Stimulated activated memory B cell treated with anti-CD40 and anti-IgM and Interleukin-4, amounts not matched to agents 10 μg/mL and 1 μg/mL and 100 μg/mL, for 72 hours (primary cell): ENCODE results near the gene COQ8B.

Experiments
- ATAC-seq: fragments of 150-1000 bp; cut with Tn5 transposase; 2 replicates; pipeline ENCODE4 v1.10.0; 2021
- H3K27ac Mint-ChIP-seq: one replicate; pipeline ENCODE4 v1.8.0; 2022; ENCODE audit warnings: mild to moderate bottlenecking, mixed read lengths
- H3K27me3 Mint-ChIP-seq: one replicate; pipeline ENCODE4 v1.8.0; 2022; ENCODE audit warnings: mixed read lengths
- H3K36me3 Mint-ChIP-seq: one replicate; pipeline ENCODE4 v1.8.0; 2022; ENCODE audit warnings: mixed read lengths
- H3K4me1 Mint-ChIP-seq: one replicate; pipeline ENCODE4 v1.8.0; 2022; ENCODE audit warnings: mixed read lengths
- H3K4me3 Mint-ChIP-seq: one replicate; pipeline ENCODE4 v1.8.0; 2022; ENCODE audit warnings: mild to moderate bottlenecking, moderate library complexity, mixed read lengths
- H3K9me3 Mint-ChIP-seq: one replicate; pipeline ENCODE4 v1.8.0; 2022; ENCODE audit warnings: mixed read lengths

Gene COQ8B

DNA sequence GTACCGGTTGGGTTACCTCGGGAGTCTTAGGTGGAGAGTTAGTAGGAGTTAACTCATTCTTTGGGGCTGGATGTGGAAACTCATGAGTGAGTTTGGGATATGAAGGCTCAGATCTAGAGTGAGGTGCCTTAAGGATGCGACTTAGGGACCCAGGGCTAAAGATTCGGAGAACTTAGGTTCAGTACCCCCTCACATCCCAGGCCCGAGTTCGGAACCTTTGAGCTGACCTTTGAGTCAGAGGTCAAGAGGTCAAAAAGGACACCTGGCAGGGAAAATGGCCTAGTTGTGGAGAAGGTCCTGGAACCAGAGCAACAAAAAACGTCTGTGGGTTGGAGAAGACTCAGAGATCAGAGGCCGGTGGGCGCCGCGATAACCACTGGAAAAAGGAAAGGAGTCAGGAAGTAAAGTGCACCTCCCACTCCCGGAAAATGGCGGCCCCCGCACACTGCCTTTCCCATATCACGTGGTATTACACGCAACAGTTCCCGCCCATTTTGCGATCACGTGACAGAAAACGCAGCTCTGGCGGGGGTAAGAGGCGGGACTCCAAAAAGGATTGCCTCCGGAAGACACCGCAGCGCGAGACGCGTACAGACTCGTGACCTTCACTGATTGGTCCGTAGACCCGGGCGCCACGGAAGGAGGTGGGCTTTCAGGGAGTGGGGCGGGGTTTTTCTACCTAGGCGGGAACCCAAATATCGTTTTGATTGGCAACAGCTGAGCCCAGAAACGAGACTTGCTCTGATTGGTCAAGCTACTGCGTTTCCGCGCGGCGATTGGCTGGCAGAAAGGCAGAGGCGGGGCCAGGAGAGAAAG is 33.6 kb upstream of the COQ8B start, which contains the start of gene ACTMAP:
TSS of gene ACTMAP (minus strand) at position 420 of the 816 bp plus-strand sequence. CDS start 674 bp downstream, outside the sequence.
- peaks cover 50% of the 10 kb centered on the region for H3K4me1 Mint-ChIP-seq
- peak within 1 kb of the TSS; percentile 92 for H3K4me3 Mint-ChIP-seq
- peak; percentile 96 for ATAC-seq
- no peaks in the 10 kb centered on the region for H3K9me3 Mint-ChIP-seq
- H3K36me3 Mint-ChIP-seq, result peaks cover 33% of the 10 kb centered on the region
- H3K27ac Mint-ChIP-seq, result peak within 1 kb of the TSS; percentile 96
- no peaks in the 10 kb centered on the region for H3K27me3 Mint-ChIP-seq

DNA sequence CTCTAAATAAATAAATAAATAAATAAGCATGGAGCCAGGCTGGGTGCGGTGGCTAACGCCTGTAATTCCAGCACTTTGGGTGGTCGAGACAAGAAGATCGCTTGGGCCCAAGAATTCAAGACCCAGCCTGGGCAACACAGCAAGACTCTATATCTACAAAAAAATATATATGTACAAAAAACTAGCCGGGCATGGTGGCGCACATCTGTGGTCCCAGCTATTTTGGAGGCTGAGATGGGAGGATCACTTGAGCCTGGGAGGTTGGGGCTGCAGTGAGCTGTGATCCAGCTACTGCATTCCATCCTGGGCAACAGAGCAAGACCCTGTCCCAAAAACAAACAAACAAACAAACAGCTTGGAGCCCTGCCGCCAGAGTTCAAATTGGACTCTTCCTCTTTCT is 30.9 kb upstream of the COQ8B start:
- Mint-ChIP-seq H3K4me3 (no peak overlapping the region), H3K27ac (no peak overlapping the region), H3K36me3 (peaks cover 15% of the 10 kb centered on the region)

DNA sequence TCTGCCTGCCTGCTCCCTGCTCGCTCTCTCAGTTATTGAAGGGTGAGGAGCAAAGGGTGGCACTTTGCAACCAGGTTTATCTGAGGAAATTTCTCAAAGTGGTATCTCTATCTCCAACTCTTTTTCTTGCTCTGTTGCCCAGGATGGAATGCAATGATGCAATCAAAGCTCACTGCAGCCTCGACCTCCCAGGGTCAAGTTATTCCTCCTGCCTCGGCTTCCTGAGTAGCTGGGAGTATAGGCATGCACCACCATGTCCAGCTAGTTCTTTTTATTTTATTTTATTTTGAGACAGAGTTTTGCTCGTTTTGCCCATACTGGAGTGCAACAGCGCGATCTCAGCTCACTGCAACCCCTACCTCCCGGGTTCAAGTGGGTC is 28.7 kb upstream of the COQ8B start:
- ATAC-seq, result no peak
- H3K27me3 Mint-ChIP-seq, result no peaks in the 10 kb centered on the region
- no peaks in the 10 kb centered on the region for H3K9me3 Mint-ChIP-seq
- peaks cover 4% of the 10 kb centered on the region for H3K36me3 Mint-ChIP-seq
- peaks cover 24% of the 10 kb centered on the region for H3K4me1 Mint-ChIP-seq
- no peak overlapping the region for H3K27ac Mint-ChIP-seq
- H3K4me3 Mint-ChIP-seq, result no peak overlapping the region

More for the DNA sequence above, 30.9 kb upstream of the COQ8B start:
- peaks cover 29% of the 10 kb centered on the region for H3K4me1 Mint-ChIP-seq
- ATAC-seq, result no peak
- H3K27me3 Mint-ChIP-seq, result no peaks in the 10 kb centered on the region
- H3K9me3 Mint-ChIP-seq, result no peaks in the 10 kb centered on the region

DNA sequence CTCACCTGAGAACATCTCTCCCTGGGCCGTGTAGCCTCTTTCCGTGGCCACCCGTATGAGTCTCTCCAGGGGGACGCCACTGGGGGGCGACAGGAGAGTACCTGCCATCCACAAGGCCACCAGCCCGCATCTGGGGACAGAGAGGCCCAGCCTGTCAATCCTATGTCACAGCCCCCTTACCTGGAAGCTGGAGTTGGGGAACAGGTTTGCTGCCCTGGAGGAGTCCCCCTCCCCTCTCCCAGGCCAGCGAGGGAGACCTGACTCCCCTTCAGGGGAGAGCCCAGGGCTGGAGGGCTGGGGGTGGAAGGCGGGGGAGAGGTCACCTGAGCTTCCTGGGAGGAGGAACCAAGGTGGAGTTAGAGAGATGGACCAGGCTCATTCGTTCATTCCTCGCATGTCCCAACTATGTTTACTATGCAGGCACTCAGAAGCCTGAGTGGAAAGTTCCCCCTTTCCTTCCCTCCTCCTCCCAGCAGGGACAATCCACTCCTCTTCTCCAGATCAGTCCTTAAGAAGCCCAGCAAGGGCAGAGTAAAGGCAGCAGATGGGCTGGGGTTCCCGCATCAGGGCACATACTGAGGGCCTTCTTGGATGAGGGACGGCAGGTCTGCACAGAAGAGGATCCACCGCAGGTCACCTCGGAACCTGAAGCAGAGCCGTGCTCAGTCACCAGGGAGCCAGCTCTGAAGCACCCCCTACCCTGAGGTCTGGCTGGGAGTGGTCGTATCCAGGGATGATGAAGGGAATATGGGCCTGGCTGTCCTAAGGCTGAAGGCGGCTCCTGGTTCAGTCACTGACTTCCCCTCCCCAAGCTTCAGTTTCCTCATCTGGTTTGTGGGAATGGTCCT is 28.1 kb upstream of the COQ8B start:
- Mint-ChIP-seq H3K4me1 (peaks cover 20% of the 10 kb centered on the region), H3K27ac (no peak overlapping the region), H3K36me3 (peaks cover 4% of the 10 kb centered on the region), H3K27me3 (no peaks in the 10 kb centered on the region), H3K4me3 (no peak overlapping the region), H3K9me3 (no peaks in the 10 kb centered on the region)
- peak; percentile 47 for ATAC-seq

DNA sequence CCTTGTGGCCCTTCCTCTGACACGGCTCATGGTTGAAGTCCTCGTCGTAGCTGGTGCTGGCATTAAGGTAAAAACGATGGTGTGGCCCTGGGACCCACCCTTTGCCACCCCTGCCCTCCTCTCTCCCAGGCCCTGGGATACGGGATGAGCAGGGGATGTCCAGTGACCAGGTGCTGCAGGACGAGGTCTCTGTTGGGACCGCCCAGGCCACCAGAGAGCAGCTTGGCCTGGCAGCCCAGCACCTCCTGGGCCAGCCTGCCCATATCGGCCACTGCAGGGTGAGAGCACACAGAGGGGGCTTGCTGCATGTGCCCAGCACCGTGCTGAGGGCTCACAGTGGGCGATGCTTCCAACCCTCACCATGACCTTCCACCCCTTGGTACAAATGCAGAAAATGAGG is 27.2 kb upstream of the COQ8B start:
- no peak overlapping the region for H3K4me3 Mint-ChIP-seq
- H3K9me3 Mint-ChIP-seq, result no peaks in the 10 kb centered on the region
- H3K36me3 Mint-ChIP-seq, result peaks cover 12% of the 10 kb centered on the region
- no peak overlapping the region for H3K27ac Mint-ChIP-seq
- H3K27me3 Mint-ChIP-seq, result no peaks in the 10 kb centered on the region
- H3K4me1 Mint-ChIP-seq, result peaks cover 11% of the 10 kb centered on the region
- ATAC-seq, result no peak

DNA sequence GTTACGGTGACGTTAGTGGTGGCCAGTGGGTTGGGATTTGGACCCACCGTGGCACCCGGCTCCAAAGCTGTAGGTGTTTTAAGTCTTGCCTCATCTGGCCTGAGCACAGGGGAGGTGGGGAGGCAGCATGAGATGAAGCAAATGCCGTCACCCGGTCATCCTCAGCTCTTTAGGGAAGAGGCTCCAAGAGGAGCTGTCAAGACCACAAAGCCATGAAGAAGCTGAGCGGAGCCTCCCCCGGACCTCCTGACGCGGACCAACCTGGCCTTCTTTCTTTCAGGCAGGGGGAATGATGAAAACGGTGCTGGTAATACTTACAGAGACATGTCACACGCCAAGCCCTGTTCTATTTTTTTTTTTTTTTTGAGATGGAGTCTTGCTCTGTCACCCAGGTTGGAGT is 26.2 kb upstream of the COQ8B start:
- H3K27ac Mint-ChIP-seq, result no peak overlapping the region
- no peaks in the 10 kb centered on the region for H3K9me3 Mint-ChIP-seq
- no peak overlapping the region for H3K4me3 Mint-ChIP-seq
- H3K4me1 Mint-ChIP-seq, result peaks cover 1% of the 10 kb centered on the region
- peaks cover 11% of the 10 kb centered on the region for H3K36me3 Mint-ChIP-seq
- ATAC-seq, result no peak
- no peaks in the 10 kb centered on the region for H3K27me3 Mint-ChIP-seq

DNA sequence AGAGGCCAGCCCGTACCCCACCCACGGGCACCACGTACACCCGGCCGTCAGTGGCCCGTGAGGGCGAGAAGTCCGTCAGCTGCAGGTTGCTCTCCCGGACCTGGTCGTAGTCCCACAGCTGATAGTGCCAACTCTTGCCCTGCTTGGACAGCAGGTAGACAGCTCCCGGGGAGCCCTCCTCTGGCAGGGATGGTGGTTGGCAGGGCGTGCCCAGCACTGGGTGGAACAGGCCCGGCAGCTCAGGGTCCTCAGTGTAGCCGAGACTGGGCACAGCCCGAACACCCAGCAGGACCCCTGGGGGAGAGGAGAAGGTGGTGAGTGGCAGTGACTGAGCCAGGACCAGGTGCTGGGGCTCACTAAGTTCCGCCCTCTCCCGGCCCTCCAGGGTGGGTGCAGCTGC is 25.8 kb upstream of the COQ8B start:
- ATAC-seq, result peak; percentile 18
- no peaks in the 10 kb centered on the region for H3K9me3 Mint-ChIP-seq
- no peaks in the 10 kb centered on the region for H3K4me1 Mint-ChIP-seq
- H3K36me3 Mint-ChIP-seq, result peaks cover 15% of the 10 kb centered on the region
- H3K4me3 Mint-ChIP-seq, result no peak overlapping the region
- H3K27me3 Mint-ChIP-seq, result no peaks in the 10 kb centered on the region
- no peak overlapping the region for H3K27ac Mint-ChIP-seq

DNA sequence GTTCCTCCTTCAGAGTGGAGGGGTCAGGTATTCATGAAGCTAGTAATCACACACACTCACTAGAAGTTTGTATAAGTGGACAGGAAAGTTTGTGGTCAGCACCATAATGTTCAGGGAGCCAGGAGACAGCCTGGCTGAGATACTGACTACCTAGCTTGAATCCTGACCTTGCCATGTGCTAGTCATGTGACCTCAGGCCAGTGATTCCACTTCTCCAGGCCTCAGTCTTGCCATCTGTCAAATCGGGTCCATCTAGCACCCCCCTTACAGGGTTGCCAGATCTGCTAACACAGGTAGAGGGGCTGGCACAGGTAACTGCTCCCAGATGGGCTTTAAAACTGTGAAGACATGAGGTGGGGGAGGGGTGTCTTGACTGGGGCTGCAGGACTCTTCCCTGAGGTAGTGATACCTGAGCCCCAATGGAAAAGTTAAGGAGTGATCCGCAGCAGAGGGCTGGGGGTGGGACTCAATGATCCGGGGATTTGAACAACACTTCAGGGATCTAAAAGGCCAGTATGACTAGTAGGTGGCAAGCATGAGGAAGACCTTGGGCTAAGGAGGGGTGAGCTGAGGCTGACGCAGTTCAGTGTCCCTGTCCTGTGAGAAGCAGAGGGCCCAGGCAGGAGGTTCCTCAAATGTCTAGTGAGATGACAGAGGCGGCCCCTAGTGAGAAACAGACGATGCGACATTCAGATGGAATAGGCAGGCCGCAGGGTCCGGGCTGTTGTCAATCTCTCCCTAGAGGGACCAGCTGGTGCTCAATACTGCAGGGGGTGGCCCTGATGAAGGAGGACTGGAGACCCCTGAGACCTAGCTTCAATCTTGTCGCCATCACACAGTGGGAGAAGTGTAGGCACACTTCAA is 25.1 kb upstream of the COQ8B start:
- peaks cover 18% of the 10 kb centered on the region for H3K36me3 Mint-ChIP-seq
- H3K4me3 Mint-ChIP-seq, result no peak overlapping the region
- no peaks in the 10 kb centered on the region for H3K27me3 Mint-ChIP-seq
- ATAC-seq, result no peak
- no peak overlapping the region for H3K27ac Mint-ChIP-seq
- H3K4me1 Mint-ChIP-seq, result no peaks in the 10 kb centered on the region
- no peaks in the 10 kb centered on the region for H3K9me3 Mint-ChIP-seq

DNA sequence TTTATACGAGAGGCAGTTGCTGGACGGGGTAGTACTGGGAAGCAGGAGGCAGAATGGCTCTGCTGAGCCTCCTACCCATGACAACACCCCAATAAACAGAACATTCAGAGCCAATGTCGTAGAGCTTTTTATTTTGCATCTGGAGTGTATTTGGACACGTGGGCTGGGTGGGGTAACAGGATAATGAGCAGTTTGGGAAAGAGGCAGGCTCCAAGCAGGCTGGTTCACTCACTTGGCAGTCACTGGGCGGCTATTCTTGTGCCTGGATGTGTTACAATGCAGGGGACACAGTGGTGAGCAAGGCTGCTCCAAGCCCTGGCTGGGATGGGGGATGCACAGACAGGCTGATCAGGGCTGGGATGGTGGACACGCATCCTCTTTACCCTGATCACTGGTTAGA is 24.1 kb upstream of the COQ8B start:
- Mint-ChIP-seq H3K4me3 (no peak overlapping the region), H3K9me3 (no peaks in the 10 kb centered on the region), H3K36me3 (peaks cover 25% of the 10 kb centered on the region), H3K27me3 (no peaks in the 10 kb centered on the region), H3K27ac (no peak overlapping the region), H3K4me1 (no peaks in the 10 kb centered on the region)
- no peak for ATAC-seq

DNA sequence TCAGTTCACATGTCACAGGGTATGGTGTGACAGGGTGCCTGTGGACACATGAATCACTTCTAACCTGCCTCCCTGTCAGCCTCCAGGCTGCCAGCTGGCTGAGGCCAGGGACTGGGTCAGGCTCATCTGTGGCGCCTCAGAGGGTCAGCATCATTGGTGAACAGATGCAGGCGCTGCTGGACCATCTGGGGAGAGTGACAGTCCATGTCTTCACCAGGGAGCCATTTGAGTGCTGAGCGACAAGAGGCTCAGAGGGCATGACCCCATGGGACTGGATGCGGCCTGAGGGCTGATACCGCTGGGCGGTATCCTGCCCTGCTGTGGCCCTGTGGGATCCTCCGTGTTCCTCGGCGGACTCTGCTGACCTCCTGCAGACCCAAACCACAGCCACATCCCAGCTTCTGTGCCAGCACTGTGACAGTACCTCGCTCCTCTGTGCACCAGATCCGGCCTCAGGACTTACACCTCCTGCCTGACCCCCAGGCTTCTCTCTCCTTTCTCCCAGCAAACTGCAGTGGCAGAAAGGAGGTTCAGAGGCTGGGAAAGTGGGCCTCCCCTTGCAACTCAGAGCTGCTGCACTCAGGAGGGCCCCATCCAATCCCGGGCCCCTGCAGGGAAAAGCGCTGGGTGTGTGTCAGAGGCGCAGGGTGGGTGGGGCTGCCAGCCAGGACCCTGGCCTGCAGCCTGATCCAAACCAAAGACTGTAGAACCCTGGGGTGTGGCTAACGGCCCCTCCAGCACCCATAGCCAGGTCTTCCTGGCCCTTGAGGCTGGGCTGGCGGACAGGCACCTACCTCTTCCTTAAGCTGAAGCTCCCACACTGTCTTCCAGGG is 23.4 kb upstream of the COQ8B start:
- Mint-ChIP-seq H3K9me3 (no peaks in the 10 kb centered on the region), H3K4me1 (no peaks in the 10 kb centered on the region), H3K36me3 (peaks cover 32% of the 10 kb centered on the region), H3K27me3 (no peaks in the 10 kb centered on the region), H3K27ac (no peak overlapping the region), H3K4me3 (no peak overlapping the region)
- ATAC-seq, result no peak

DNA sequence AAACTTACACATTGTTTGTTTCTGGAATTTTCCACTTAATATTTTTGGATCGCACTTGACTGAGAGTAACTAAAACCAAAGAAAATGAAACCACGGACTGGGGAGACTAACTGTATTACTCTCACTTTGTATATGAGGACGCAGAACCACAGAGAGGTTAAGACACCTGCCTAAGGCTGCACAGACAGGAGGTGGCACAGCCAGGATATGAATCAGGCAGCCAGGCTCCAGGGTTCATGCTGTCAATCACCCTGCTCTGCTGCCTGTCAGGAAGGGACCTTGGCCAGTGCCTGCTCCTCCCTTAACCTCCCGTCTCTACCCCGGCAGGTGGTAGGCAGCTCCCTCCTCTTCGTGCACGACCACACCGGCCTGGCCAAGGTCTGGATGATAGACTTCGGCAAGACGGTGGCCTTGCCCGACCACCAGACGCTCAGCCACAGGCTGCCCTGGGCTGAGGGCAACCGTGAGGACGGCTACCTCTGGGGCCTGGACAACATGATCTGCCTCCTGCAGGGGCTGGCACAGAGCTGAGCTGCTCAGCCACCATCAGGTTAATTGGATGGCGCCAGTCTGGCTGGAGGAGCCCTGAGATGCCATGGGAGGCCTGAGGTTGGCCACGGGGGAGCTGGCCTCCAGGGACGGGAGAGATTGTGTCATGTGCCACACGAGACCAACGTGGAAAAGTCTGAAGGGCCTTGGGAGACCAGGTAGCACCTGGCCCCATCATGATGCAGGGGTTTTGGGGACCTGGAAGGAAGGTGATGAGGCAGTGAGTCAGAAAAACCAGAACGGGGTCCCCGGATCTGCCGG is 22.5 kb upstream of the COQ8B start:
- no peaks in the 10 kb centered on the region for H3K4me1 Mint-ChIP-seq
- peaks cover 39% of the 10 kb centered on the region for H3K36me3 Mint-ChIP-seq
- no peaks in the 10 kb centered on the region for H3K27me3 Mint-ChIP-seq
- H3K27ac Mint-ChIP-seq, result no peak overlapping the region
- H3K9me3 Mint-ChIP-seq, result no peaks in the 10 kb centered on the region
- no peak overlapping the region for H3K4me3 Mint-ChIP-seq
- no peak for ATAC-seq

DNA sequence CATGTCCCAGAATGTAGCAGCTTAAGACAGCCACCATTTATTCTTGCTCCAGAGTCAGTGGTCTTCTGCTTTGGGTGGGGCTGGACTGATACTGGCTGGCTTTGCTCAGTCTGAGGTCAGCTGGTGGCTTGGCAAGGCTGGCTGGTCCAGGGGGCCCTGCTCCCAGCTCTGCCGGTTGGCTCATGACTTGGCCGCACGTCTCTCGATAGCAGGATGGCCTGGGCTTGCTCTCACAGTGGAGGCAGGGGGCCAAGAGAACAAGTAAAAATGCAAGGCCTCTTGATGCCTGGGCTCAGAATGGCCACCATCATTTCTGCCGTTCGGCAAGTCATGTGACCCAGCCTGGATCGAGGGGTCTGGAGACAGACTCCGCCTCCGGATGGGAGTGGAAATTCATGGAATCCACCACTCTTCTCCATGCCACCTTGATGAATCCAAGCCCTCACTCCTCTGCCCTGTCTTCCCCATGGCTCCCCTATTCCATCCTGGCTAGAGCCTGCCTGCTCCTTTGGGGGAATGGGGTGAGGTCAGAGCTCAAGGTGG is 20.5 kb upstream of the COQ8B start:
- Mint-ChIP-seq H3K36me3 (peaks cover 57% of the 10 kb centered on the region), H3K4me3 (no peak overlapping the region), H3K27me3 (no peaks in the 10 kb centered on the region), H3K9me3 (no peaks in the 10 kb centered on the region), H3K27ac (no peak overlapping the region), H3K4me1 (no peaks in the 10 kb centered on the region)
- no peak for ATAC-seq

DNA sequence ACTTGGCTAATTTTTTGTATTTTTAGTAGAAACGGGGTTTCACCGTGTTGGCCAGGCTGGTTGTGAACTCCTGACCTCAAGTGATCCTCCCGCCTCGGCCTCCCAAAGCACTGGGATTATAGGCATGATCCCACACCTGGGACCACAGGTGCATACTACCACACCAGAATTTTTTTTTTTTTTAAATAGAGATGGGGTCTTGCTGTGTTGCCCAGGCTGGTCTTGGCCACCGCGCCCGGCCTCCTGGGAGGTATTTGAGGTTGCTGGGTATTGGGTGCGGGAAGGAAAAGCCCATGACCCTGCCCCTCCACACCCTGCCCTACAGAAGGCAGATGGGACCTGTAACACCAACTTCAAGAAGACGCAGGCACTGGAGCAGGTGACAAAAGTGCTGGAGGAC is 20.0 kb upstream of the COQ8B start:
- H3K36me3 Mint-ChIP-seq, result peaks cover 61% of the 10 kb centered on the region

More for the DNA sequence above, 20.0 kb upstream of the COQ8B start:
- ATAC-seq, result no peak
- Mint-ChIP-seq H3K4me3 (no peak overlapping the region), H3K4me1 (no peaks in the 10 kb centered on the region), H3K27me3 (no peaks in the 10 kb centered on the region), H3K27ac (no peak overlapping the region), H3K9me3 (no peaks in the 10 kb centered on the region)
